Ovary (tissue), 3 donors: ENCODE data around the gene VWCE.
"Not testable (repeated sequence)": the region's sequence is repeated elsewhere in the genome, so short reads cannot be mapped to it uniquely, and the experiment has no call there.

Experiments used
- CTCF ChIP-seq, 3 donors: fragments of 450-650 bp in 2 of 3; fragments of 200-600 bp in 1 of 3; IDR thresholded peaks; one replicate each; pipeline versions ENCODE4 v1.5.1 to v1.8.0; 2016 to 2022; ENCODE audit warnings: antibody characterized with exemption in 3 of 3, mild to moderate bottlenecking in 1 of 3
- POLR2A ChIP-seq: fragments of 450-650 bp; IDR thresholded peaks from one replicate; pipeline ENCODE4 v1.6.1; 2017; ENCODE audit warnings: antibody characterized with exemption, mild to moderate bottlenecking, moderate library complexity
- donor health status: DM: no; HTN: no; CAD: no.

- not testable (repeated sequence) for TF ChIP-seq POLR2A; CTCF (IDR thresholded peaks at IDR 0.05)
Observed at GRCh38 chr11:61245284-61245964, 49.7 kb downstream of the VWCE start.
